22Rv1 (cell line): ENCODE data around the gene NRG4.

Experiments
- ZFX ChIP-seq: fragments of 450-650 bp; IDR thresholded peaks from 2 replicates; pipeline ENCODE4 v1.6.1; 2017; ENCODE audit warnings: antibody characterized with exemption, borderline replicate concordance
- TF ChIP-seq, protein P1 (sequence below): fragments of 450-650 bp; IDR thresholded peaks from 2 replicates; pipeline ENCODE4 v1.5.1; 2017; ENCODE audit warnings: mild to moderate bottlenecking

- TF ChIP-seq, protein P1, sequence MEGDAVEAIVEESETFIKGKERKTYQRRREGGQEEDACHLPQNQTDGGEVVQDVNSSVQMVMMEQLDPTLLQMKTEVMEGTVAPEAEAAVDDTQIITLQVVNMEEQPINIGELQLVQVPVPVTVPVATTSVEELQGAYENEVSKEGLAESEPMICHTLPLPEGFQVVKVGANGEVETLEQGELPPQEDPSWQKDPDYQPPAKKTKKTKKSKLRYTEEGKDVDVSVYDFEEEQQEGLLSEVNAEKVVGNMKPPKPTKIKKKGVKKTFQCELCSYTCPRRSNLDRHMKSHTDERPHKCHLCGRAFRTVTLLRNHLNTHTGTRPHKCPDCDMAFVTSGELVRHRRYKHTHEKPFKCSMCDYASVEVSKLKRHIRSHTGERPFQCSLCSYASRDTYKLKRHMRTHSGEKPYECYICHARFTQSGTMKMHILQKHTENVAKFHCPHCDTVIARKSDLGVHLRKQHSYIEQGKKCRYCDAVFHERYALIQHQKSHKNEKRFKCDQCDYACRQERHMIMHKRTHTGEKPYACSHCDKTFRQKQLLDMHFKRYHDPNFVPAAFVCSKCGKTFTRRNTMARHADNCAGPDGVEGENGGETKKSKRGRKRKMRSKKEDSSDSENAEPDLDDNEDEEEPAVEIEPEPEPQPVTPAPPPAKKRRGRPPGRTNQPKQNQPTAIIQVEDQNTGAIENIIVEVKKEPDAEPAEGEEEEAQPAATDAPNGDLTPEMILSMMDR, result no peak
- no peak for TF ChIP-seq ZFX
Observed at GRCh38 chr15:75891895-75892294, 120.3 kb downstream of the NRG4 start.
